ENCODE data around the gene DDT. TPM values are rescaled to one million over a fixed set of nuclear protein-coding genes. Genes with fewer than 3 reads are reported as not detected.

Gene DDT
- total RNA-seq, 1 donor from 2014 or later: 34.5 TPM

- Histone ChIP-seq H3K27me3 (no peaks in the 10 kb centered on the region), H3F3A (ENCODE audit: low read depth) (peaks cover 22% of the 10 kb centered on the region), H2AFZ (replicated peaks) (peak overlapping the region; percentile 63), H3K9ac (no peak overlapping the region), H4K20me1 (ENCODE audit: low read depth) (peaks cover 5% of the 10 kb centered on the region), H3K4me2 (no peak overlapping the region), H3K36me3 (no peaks in the 10 kb centered on the region), H3K4me3 (no peak overlapping the region), H3K9me3 (ENCODE audit: low read depth) (no peaks in the 10 kb centered on the region), H3K79me2 (ENCODE audit: low read depth) (peaks cover 22% of the 10 kb centered on the region), H3K4me1 (peaks cover 13% of the 10 kb centered on the region), H3K27ac (no peak overlapping the region)
- no peak for TF ChIP-seq EZH2phosphoT487 (IDR thresholded peaks at IDR 0.05)
- Mint-ChIP-seq H3K36me3 (no peaks in the 10 kb centered on the region), H3K9me3 (no peaks in the 10 kb centered on the region), H3K4me3 (no peak overlapping the region), H3K27me3 (ENCODE audit: insufficient read depth, low read depth) (no peaks in the 10 kb centered on the region), H3K4me1 (peaks cover 12% of the 10 kb centered on the region), H3K27ac (peak overlapping the region; percentile 80)
- no peak for DNase-seq (ENCODE audit: low spot score)
These were observed 34.4 kb upstream of the DDT start for GRCh38 chr22:24008381-24009226.

GRCh38 chr22:24008022-24008283 lies 33.7 kb upstream of the DDT start:
- Histone ChIP-seq H3K36me3 (no peaks in the 10 kb centered on the region), H3K4me2 (no peak overlapping the region), H3K9ac (no peak overlapping the region), H3K4me1 (peaks cover 13% of the 10 kb centered on the region), H3K27me3 (no peaks in the 10 kb centered on the region), H2AFZ (replicated peaks) (no peak overlapping the region), H3K9me3 (ENCODE audit: low read depth) (no peaks in the 10 kb centered on the region), H3K4me3 (no peak overlapping the region), H3K79me2 (ENCODE audit: low read depth) (peaks cover 15% of the 10 kb centered on the region), H3K27ac (no peak overlapping the region), H4K20me1 (ENCODE audit: low read depth) (peaks cover 5% of the 10 kb centered on the region), H3F3A (ENCODE audit: low read depth) (peaks cover 22% of the 10 kb centered on the region)
- no peak overlapping the region for H3K4me3 Mint-ChIP-seq
- no peak for TF ChIP-seq CTCF (IDR thresholded peaks at IDR 0.05)
- no peak for TF ChIP-seq EZH2phosphoT487 (IDR thresholded peaks at IDR 0.05)
- no peak for TF ChIP-seq EZH2 (IDR thresholded peaks at IDR 0.05)
- H3K9me3 Mint-ChIP-seq: no peaks in the 10 kb centered on the region
- no peaks in the 10 kb centered on the region for H3K27me3 Mint-ChIP-seq (ENCODE audit: insufficient read depth, low read depth)
- H3K4me1 Mint-ChIP-seq: peaks cover 12% of the 10 kb centered on the region
- DNase-seq (ENCODE audit: low spot score): no peak
- H3K27ac Mint-ChIP-seq: no peak overlapping the region
- H3K36me3 Mint-ChIP-seq: no peaks in the 10 kb centered on the region

- Histone ChIP-seq H3K27ac (no peak overlapping the region), H3F3A (ENCODE audit: low read depth) (peaks cover 22% of the 10 kb centered on the region), H4K20me1 (ENCODE audit: low read depth) (peaks cover 2% of the 10 kb centered on the region), H3K4me2 (no peak overlapping the region), H3K4me1 (peaks cover 11% of the 10 kb centered on the region), H3K79me2 (ENCODE audit: low read depth) (peaks cover 10% of the 10 kb centered on the region), H3K9me3 (ENCODE audit: low read depth) (no peaks in the 10 kb centered on the region), H3K9ac (no peak overlapping the region), H3K4me3 (no peak overlapping the region), H2AFZ (replicated peaks) (no peak overlapping the region), H3K27me3 (no peaks in the 10 kb centered on the region), H3K36me3 (no peaks in the 10 kb centered on the region)
- H3K9me3 Mint-ChIP-seq: no peaks in the 10 kb centered on the region
- no peaks in the 10 kb centered on the region for H3K36me3 Mint-ChIP-seq
- H3K27ac Mint-ChIP-seq: peak overlapping the region; percentile 7
- no peaks in the 10 kb centered on the region for H3K27me3 Mint-ChIP-seq (ENCODE audit: insufficient read depth, low read depth)
- no peak for DNase-seq (ENCODE audit: low spot score)
- H3K4me3 Mint-ChIP-seq: no peak overlapping the region
- peaks cover 11% of the 10 kb centered on the region for H3K4me1 Mint-ChIP-seq
- no peak for TF ChIP-seq EZH2 (IDR thresholded peaks at IDR 0.05)
- TF ChIP-seq CTCF (IDR thresholded peaks at IDR 0.05): no peak
- no peak for TF ChIP-seq EZH2phosphoT487 (IDR thresholded peaks at IDR 0.05)
These were observed 33.2 kb upstream of the DDT start for GRCh38 chr22:24007253-24008021.

GRCh38 chr22:24006914-24007214 lies 32.6 kb upstream of the DDT start:
- Mint-ChIP-seq H3K4me3 (no peak overlapping the region), H3K9me3 (no peaks in the 10 kb centered on the region)
- DNase-seq (ENCODE audit: low spot score): no peak

More at GRCh38 chr22:24006914-24007214, 32.6 kb upstream of the DDT start:
- peaks cover 5% of the 10 kb centered on the region for H3K79me2 ChIP-seq (ENCODE audit: low read depth)
- H3K36me3 ChIP-seq: no peaks in the 10 kb centered on the region
- no peaks in the 10 kb centered on the region for H3K9me3 ChIP-seq (ENCODE audit: low read depth)
- no peak overlapping the region for H3K27ac ChIP-seq
- peaks cover 16% of the 10 kb centered on the region for H3F3A ChIP-seq (ENCODE audit: low read depth)
- no peaks in the 10 kb centered on the region for H4K20me1 ChIP-seq (ENCODE audit: low read depth)
- Mint-ChIP-seq H3K4me1 (peaks cover 7% of the 10 kb centered on the region), H3K27me3 (ENCODE audit: insufficient read depth, low read depth) (no peaks in the 10 kb centered on the region), H3K27ac (peak overlapping the region; percentile 42), H3K36me3 (no peaks in the 10 kb centered on the region)
- no peak overlapping the region for H2AFZ ChIP-seq (replicated peaks)
- TF ChIP-seq EZH2phosphoT487 (IDR thresholded peaks at IDR 0.05) (no peak), CTCF (IDR thresholded peaks at IDR 0.05) (no peak), EZH2 (IDR thresholded peaks at IDR 0.05) (no peak)
- H3K9ac ChIP-seq: no peak overlapping the region
- peaks cover 5% of the 10 kb centered on the region for H3K4me1 ChIP-seq
- no peak overlapping the region for H3K4me2 ChIP-seq
- no peak overlapping the region for H3K4me3 ChIP-seq
- no peaks in the 10 kb centered on the region for H3K27me3 ChIP-seq

All from neural progenitor cell (in vitro differentiated cells).